Activated naive CD8-positive, alpha-beta T cell treated with anti-CD3 and anti-CD28 coated beads, Interleukin-2, amount 10 ng/mL, durations not matched to agents 7 days and 5 days (primary cell): Measurements from ENCODE around the gene BACH2. TPM values are rescaled to one million over a fixed set of nuclear protein-coding genes. Genes with fewer than 3 reads are reported as not detected.

ENCODE experiments used
- ATAC-seq: fragments of 150-1000 bp; cut with Tn5 transposase; one replicate; pipeline ENCODE4 v1.10.0; 2021; ENCODE audit warnings: low read depth, moderate library complexity
- POLR2A ChIA-PET: fragments of 350-600 bp; sonication (Branson Sonifier 250); formaldehyde crosslinking; loops from one replicate; lab custom pipeline; 2021; ENCODE audit warnings: antibody characterized with exemption; lab: Charles Lee
- DNase-seq: peaks from one replicate; pipeline ENCODE4 v3.0.0; 2021
- H3K27ac Mint-ChIP-seq: one replicate; pipeline ENCODE4 v1.8.0; 2022; ENCODE audit warnings: mild to moderate bottlenecking, mixed read lengths
- H3K27me3 Mint-ChIP-seq: one replicate; pipeline ENCODE4 v1.8.0; 2022; ENCODE audit warnings: mild to moderate bottlenecking, moderate library complexity, mixed read lengths
- H3K36me3 Mint-ChIP-seq: one replicate; pipeline ENCODE4 v1.8.0; 2021; ENCODE audit warnings: mild to moderate bottlenecking, mixed read lengths
- H3K4me1 Mint-ChIP-seq: one replicate; pipeline ENCODE4 v1.8.0; 2021; ENCODE audit warnings: mixed read lengths
- H3K4me3 Mint-ChIP-seq: one replicate; pipeline ENCODE4 v1.8.0; 2022; ENCODE audit warnings: mild to moderate bottlenecking, moderate library complexity, mixed read lengths
- H3K9me3 Mint-ChIP-seq: one replicate; pipeline ENCODE4 v1.8.0; 2021; ENCODE audit warnings: mixed read lengths
- total RNA-seq, 2 experiments: library from RNA; stranded (reverse); gene quantifications; one replicate each; pipeline ENCODE4 v1.2.3, GENCODE V29; 2021

BACH2 gene
- total RNA-seq, 2 experiments from 2014 or later, result 61.7 to 65.8 TPM

DNA sequence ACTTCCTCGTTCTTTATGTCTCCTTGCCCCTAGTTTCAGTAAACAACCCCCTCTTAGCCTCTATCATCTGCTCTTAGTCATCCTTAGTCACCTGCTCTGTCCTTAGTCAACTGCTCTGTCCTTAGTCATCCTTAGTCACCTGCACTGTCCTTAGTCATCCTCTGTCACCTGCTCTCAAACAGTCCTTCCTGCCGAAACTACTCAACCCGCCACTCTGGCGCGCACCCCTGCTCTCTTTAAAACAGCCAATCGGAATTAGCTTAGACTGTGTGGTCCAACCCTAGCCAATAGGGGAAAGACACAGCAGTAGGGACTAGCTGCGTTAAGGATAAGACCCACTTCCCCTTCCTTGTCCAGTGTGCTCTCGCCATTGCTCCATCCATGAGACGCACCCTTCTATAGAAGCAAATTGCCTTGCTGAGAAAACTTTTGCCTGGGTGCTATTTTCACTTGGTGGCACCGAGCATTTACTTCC lies 73.9 kb downstream of the BACH2 start:
- POLR2A ChIA-PET, result no interaction called here
- peak overlapping the region; percentile 76 for H3K27ac Mint-ChIP-seq
- peaks cover 13% of the 10 kb centered on the region for H3K9me3 Mint-ChIP-seq
- H3K4me3 Mint-ChIP-seq, result no peak overlapping the region
- H3K27me3 Mint-ChIP-seq, result no peaks in the 10 kb centered on the region
- DNase-seq, result no peak
- peaks cover 46% of the 10 kb centered on the region for H3K36me3 Mint-ChIP-seq
- ATAC-seq, result no peak
- peaks cover 42% of the 10 kb centered on the region for H3K4me1 Mint-ChIP-seq

DNA sequence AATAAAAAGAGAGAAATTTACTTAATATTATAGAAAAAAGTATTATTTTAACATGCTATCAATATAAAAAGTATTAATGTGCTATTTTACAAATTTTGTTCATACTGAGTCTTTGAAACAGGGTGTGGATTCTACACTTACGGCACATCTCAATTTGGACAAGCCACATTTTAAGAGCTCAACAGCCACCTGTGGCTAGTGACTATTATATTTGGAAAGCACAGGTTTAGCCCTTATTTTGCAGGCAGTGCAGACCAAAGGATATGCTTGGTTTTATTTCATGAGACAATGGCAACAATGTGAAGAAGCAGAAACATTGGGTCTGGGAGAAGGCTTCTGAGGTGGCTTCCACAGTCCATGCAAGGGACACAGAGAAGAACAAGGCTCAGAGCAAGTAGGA lies 74.6 kb downstream of the BACH2 start:
- Mint-ChIP-seq H3K4me3 (no peak overlapping the region), H3K36me3 (peaks cover 43% of the 10 kb centered on the region), H3K9me3 (peaks cover 13% of the 10 kb centered on the region), H3K27ac (peak overlapping the region; percentile 76), H3K27me3 (no peaks in the 10 kb centered on the region), H3K4me1 (peaks cover 35% of the 10 kb centered on the region)
- POLR2A ChIA-PET, result no interaction called here
- no peak for DNase-seq
- no peak for ATAC-seq

DNA sequence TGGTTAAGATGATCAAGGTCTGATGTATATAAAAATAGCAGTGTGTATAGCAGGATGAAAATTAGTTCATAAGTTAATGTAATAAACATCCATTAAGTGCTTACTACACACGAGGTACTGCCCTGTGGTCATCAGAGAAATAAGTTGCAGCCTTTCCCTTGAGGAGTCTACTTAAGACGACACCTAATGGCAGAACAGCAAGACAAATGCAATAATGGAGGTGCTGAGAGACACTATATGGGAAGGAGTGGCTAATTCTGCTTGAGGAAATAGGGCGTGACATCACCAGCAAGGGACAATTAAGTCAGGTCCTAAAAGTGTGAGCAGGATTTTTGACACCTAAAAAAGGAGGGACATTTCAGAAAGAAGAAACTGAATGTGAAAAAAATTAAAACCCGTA lies 75.2 kb downstream of the BACH2 start:
- H3K9me3 Mint-ChIP-seq, result peaks cover 13% of the 10 kb centered on the region
- POLR2A ChIA-PET, result interaction anchor here (0.5 kb wide), 1 partner anchor 28 kb away, joined by 3 read pairs; no protein-coding TSS in a partner anchor
- no peak for ATAC-seq
- peaks cover 38% of the 10 kb centered on the region for H3K4me1 Mint-ChIP-seq
- no peak overlapping the region for H3K4me3 Mint-ChIP-seq
- no peak for DNase-seq
- no peaks in the 10 kb centered on the region for H3K27me3 Mint-ChIP-seq
- peaks cover 42% of the 10 kb centered on the region for H3K36me3 Mint-ChIP-seq
- peak overlapping the region; percentile 72 for H3K27ac Mint-ChIP-seq

DNA sequence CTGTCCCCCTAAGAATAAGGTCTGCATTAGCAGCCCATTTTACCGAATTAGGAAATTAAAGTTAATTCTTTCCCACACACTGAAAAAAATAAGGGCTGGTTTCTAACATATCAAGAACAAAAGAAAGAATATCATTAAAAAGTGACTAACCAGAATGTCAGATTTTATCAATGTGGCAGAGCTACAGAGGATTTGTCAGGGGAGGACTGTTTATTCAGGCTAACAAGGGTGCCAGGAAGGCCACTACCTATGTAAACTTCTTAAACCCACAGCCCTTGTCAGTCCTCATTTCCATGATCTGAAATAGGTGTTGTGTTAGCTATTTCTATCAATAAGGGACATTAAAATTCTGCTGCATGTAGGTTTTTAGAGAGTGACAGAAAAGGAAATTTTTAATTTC lies 76.4 kb downstream of the BACH2 start:
- DNase-seq (no peak), ATAC-seq (no peak)
- H3K4me1 Mint-ChIP-seq, result peaks cover 37% of the 10 kb centered on the region
- H3K27ac Mint-ChIP-seq, result no peak overlapping the region
- no peak overlapping the region for H3K4me3 Mint-ChIP-seq
- no peaks in the 10 kb centered on the region for H3K27me3 Mint-ChIP-seq
- POLR2A ChIA-PET, result interaction anchor here (1.1 kb wide), 1 partner anchor 54 kb away, joined by 5 read pairs; no protein-coding TSS in a partner anchor
- peaks cover 31% of the 10 kb centered on the region for H3K36me3 Mint-ChIP-seq
- peaks cover 11% of the 10 kb centered on the region for H3K9me3 Mint-ChIP-seq

DNA sequence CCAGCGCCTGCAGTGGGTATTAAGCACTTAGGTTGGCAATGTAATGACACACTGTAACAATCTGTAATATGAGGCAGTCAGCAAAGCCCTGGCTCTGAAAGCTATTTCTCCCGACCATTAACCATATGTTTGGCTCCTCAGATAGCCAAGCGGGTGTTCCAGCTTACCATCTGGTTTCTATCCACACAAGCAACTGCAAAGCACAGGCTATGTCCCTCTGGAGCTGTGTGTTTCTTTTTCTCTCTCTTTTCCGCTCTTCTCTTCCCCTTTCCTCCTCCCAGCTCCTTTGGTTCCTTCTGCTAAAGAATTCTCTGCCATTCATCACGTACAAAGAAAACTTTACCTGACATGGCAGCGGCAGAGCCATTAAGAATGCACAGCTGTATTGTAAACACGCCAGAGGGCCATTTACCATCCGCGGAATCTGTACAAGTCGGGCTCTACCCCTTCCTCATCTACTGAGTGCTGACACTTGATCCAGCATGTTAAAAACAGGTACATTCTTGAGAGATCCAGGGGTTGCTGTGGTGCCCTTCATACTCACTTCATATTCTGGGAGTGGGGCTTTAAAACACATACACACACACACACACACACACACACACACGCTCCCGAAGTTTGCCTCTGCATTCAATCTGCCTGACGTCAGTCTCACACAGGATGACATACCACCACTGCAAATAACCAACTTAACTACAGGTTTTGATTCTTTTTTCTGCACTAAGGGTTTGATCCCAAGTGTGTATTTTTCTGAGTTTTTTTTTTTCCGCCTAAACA lies 77.2 kb downstream of the BACH2 start:
- H3K4me3 Mint-ChIP-seq, result no peak overlapping the region
- H3K27ac Mint-ChIP-seq, result no peak overlapping the region
- H3K9me3 Mint-ChIP-seq, result peaks cover 11% of the 10 kb centered on the region
- no peak for DNase-seq
- no peaks in the 10 kb centered on the region for H3K27me3 Mint-ChIP-seq
- POLR2A ChIA-PET, result interaction anchor here (0.5 to 2.7 kb wide), 29 partner anchors 8 to 846 kb away, joined by 3 to 29 read pairs (median 5); partner anchors contain the start of gene CASP8AP2
- peaks cover 25% of the 10 kb centered on the region for H3K36me3 Mint-ChIP-seq
- peaks cover 37% of the 10 kb centered on the region for H3K4me1 Mint-ChIP-seq
- no peak for ATAC-seq

DNA sequence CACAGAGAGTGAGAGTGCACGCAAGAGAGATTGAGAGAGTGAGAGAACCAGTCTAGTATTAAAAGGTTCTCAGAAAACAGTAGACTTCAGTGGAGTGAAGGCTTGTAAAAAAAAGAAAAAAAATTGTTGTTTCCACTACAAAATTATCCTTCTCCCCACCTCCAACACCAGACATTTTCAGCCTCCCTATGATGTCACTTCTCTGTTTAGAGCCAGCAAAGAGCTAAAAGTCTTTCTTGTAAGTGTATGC lies 77.8 kb downstream of the BACH2 start:
- ATAC-seq (peak; percentile 30), DNase-seq (no peak)
- Mint-ChIP-seq H3K27ac (no peak overlapping the region), H3K4me3 (no peak overlapping the region), H3K27me3 (no peaks in the 10 kb centered on the region), H3K9me3 (peaks cover 9% of the 10 kb centered on the region), H3K36me3 (peaks cover 22% of the 10 kb centered on the region), H3K4me1 (peaks cover 40% of the 10 kb centered on the region)
- POLR2A ChIA-PET, result interaction anchor here (0.5 to 2.7 kb wide), 34 partner anchors 8 to 845 kb away, joined by 3 to 29 read pairs (median 4); partner anchors contain the start of gene CASP8AP2

DNA sequence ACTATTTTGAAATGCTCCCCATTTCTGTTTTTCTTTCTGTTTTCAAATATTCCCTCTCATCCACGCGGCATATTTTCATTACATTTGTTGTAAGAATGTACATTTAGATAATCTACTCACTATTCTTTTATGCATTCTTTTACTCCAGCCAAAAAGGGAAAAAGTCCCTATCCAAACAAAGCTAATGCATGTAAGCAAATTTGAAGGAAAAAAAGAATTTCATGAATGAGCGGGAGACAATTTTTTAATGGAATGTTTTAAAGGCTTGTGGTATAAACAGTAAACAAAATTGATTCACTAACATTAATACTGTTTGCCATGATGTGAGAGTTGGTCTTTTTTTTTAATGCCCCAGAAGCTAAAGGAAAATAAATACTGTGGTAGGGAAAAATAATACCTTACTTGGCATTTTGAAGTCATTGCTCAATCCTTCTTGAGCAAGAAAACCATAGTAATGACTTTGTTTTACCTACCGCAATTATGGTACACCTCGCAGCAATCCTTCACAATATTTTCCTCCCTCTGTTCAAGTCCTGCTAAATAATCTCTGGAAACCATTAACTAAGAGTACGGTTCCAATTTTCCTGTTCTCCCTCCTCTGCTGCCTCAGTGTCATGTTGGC lies 79.0 kb downstream of the BACH2 start:
- peaks cover 46% of the 10 kb centered on the region for H3K4me1 Mint-ChIP-seq
- no peak overlapping the region for H3K4me3 Mint-ChIP-seq
- no peaks in the 10 kb centered on the region for H3K27me3 Mint-ChIP-seq
- peaks cover 2% of the 10 kb centered on the region for H3K9me3 Mint-ChIP-seq
- no peak for ATAC-seq
- POLR2A ChIA-PET, result interaction anchor here (0.6 to 5.4 kb wide), 13 partner anchors 12 to 176 kb away, joined by 3 to 34 read pairs (median 7); no protein-coding TSS in a partner anchor
- no peak for DNase-seq
- H3K36me3 Mint-ChIP-seq, result peaks cover 13% of the 10 kb centered on the region
- no peak overlapping the region for H3K27ac Mint-ChIP-seq

DNA sequence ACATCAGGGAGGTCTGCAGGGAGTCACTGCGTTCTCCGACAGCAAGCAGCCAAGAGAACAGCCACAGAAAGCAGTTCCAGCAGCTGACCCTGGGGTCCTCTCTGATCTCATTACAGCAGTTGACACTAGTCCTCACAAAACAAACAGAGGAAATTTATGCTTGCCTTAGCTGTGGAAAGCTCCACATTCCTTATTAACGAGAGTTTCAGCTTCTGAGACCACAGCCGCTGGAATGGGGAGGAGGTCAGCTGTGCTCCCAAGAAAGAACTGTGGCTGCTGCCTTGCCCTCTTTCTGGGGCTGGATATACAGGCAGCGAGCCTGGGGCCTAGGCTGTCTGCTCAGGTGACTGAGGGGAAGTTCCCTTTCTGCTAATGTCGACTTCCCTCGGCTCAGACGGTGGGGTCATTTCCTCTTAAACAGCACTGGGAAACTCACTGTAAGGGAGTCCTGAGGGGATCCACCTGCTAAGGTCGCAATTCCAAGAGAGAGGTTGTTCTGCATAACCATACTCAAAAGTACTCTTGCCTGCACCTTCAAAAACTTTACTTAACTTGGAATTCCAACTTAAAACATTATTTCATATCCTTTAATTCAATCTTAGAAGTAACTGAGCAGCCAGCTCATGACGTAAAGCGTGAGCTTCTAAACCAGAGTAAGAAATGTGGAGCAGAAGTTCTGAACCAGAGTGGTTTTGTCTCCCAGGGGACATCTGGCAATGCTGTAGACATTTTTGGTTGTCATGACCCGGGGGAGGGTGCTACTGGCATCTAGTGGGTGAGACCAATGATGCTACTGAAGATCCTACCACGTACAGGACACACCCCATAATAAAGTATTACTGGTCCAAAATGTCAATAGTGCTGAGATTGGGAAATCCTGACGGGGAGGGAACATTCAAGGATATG lies 80.3 kb downstream of the BACH2 start:
- H3K27me3 Mint-ChIP-seq, result no peaks in the 10 kb centered on the region
- H3K4me1 Mint-ChIP-seq, result peaks cover 46% of the 10 kb centered on the region
- peaks cover 8% of the 10 kb centered on the region for H3K36me3 Mint-ChIP-seq
- no peaks in the 10 kb centered on the region for H3K9me3 Mint-ChIP-seq
- H3K27ac Mint-ChIP-seq, result no peak overlapping the region
- POLR2A ChIA-PET, result interaction anchor here (0.7 to 5.4 kb wide), 10 partner anchors 12 to 79 kb away, joined by 3 to 34 read pairs (median 4); no protein-coding TSS in a partner anchor
- no peak for DNase-seq
- H3K4me3 Mint-ChIP-seq, result peak overlapping the region; percentile 82
- ATAC-seq, result peak; percentile 45

DNA sequence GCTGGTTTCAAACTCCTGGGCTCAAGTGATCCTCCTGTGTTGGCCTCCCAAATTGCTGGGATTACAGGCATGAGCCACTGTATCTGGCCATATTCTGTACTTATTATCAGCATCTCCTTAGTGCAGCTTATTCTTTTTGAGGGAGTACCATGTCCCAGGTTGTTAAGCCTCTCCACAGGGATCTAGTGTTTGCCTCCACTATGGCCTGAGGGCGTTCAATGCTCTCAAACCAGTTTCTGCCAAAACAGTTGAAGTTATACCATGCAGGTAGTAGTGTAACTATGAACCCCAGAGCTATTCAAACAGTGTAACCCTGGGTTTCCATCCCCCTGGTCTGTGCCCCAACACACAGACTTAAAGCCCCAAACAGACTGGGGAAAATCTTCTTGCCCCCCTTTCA lies 81.7 kb downstream of the BACH2 start:
- Mint-ChIP-seq H3K36me3 (peaks cover 15% of the 10 kb centered on the region), H3K4me3 (peak overlapping the region; percentile 82), H3K4me1 (peaks cover 46% of the 10 kb centered on the region), H3K9me3 (no peaks in the 10 kb centered on the region), H3K27ac (no peak overlapping the region), H3K27me3 (no peaks in the 10 kb centered on the region)
- no peak for ATAC-seq
- POLR2A ChIA-PET, result interaction anchor here (0.7 to 5.4 kb wide), 13 partner anchors 13 to 134 kb away, joined by 3 to 34 read pairs (median 4); no protein-coding TSS in a partner anchor
- no peak for DNase-seq

DNA sequence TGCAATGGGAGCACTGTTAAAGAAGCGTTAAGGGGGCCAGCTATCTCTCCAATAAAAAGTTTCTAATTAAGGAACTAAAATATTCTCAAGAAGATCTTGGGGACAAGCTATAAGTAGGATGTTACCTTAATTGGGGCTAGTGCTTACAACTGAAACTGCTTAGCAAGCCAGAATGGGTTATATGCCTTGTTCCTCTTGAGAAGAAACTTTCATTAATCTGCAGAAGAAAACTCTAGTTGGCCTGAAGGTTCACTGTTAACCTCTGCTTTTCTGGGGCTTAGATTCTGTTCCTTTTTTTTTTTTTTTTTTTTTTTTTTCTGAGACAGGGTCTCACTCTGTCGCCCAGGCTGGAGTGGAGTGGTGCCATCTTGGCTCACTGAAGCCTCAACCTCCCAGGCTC lies 82.2 kb downstream of the BACH2 start:
- H3K9me3 Mint-ChIP-seq, result no peaks in the 10 kb centered on the region
- H3K4me1 Mint-ChIP-seq, result peaks cover 50% of the 10 kb centered on the region
- peak overlapping the region; percentile 18 for H3K4me3 Mint-ChIP-seq
- H3K36me3 Mint-ChIP-seq, result peaks cover 15% of the 10 kb centered on the region
- no peaks in the 10 kb centered on the region for H3K27me3 Mint-ChIP-seq
- DNase-seq (no peak), ATAC-seq (no peak)
- peak overlapping the region; percentile 11 for H3K27ac Mint-ChIP-seq
- POLR2A ChIA-PET, result interaction anchor here (0.7 to 5.4 kb wide), 9 partner anchors 10 to 134 kb away, joined by 3 to 34 read pairs (median 4); no protein-coding TSS in a partner anchor

DNA sequence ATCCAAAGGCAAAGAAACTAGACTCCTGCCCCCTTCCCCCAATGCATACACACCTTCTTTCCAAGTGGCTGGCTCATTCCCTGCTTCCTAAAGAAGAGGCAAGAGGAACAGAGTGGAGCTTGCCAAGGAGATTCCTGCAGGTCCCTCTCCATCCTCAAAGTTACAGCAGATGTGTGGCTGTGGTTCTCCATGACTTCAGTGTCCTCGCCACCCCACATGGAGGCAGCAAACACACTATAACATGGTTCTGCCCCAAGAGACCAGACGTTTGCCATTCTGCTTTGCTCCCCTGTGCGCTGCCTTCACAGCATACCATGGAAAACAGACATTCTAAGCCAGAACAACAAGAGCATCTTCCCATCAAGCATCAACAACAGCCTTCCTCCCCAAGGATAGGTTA lies 84.4 kb downstream of the BACH2 start:
- DNase-seq (no peak), ATAC-seq (no peak)
- POLR2A ChIA-PET, result interaction anchor here (1.0 to 5.4 kb wide), 2 partner anchors 73 kb away, joined by 4 to 34 read pairs; no protein-coding TSS in a partner anchor
- Mint-ChIP-seq H3K27ac (peak overlapping the region; percentile 19), H3K4me3 (no peak overlapping the region), H3K27me3 (no peaks in the 10 kb centered on the region), H3K9me3 (peaks cover 2% of the 10 kb centered on the region), H3K4me1 (peaks cover 66% of the 10 kb centered on the region), H3K36me3 (peaks cover 27% of the 10 kb centered on the region)

DNA sequence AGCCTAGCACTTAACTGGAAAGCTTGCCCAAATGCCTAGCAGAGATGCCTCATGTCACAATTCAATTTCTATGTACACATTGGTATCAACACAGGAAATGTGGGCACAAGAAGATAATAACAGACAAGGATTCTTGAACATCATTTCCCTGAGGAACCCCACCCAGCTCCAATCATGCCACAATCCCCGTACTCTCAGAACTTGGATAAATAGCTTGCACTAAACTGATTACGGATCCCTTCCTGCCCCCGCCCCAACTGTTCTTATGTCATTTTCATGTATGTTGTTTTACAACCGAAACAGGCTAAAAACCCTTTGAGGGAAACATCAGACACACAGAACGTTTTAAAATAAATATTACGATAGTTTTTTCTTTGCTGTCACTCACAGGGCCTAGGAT lies 87.1 kb downstream of the BACH2 start:
- H3K9me3 Mint-ChIP-seq, result peaks cover 2% of the 10 kb centered on the region

More for the DNA sequence above, 87.1 kb downstream of the BACH2 start:
- ATAC-seq, result peak; percentile 31
- Mint-ChIP-seq H3K27me3 (no peaks in the 10 kb centered on the region), H3K27ac (peak overlapping the region; percentile 76), H3K4me1 (peaks cover 58% of the 10 kb centered on the region), H3K36me3 (peaks cover 50% of the 10 kb centered on the region), H3K4me3 (peak overlapping the region; percentile 66)
- DNase-seq, result no peak
- POLR2A ChIA-PET, result interaction anchor here (0.9 to 1.1 kb wide), 2 partner anchors 7 to 9 kb away, joined by 3 read pairs; no protein-coding TSS in a partner anchor
